Activated CD8-positive, alpha-beta T cell treated with anti-CD3 and anti-CD28 coated beads for 36 hours (primary cell): Measurements from ENCODE around the gene GAGE12F. TPM values are rescaled to one million over a fixed set of nuclear protein-coding genes. Genes with fewer than 3 reads are reported as not detected.
"Not testable (repeated sequence)": the region's sequence is repeated elsewhere in the genome, so short reads cannot be mapped to it uniquely, and the experiment has no call there.

Experiments used
- ATAC-seq: fragments of 200-7000 bp; cut with Tn5 transposase; one replicate; pipeline ENCODE4 v1.10.0; 2021; ENCODE audit warnings: mild to moderate bottlenecking, moderate library complexity
- CTCF ChIA-PET: fragments of 350-600 bp; sonication (Branson Sonifier 250); formaldehyde crosslinking; loops from one replicate; lab custom pipeline; 2021; ENCODE audit warnings: antibody characterized with exemption; lab: Charles Lee
- POLR2A ChIA-PET: fragments of 350-600 bp; sonication (Branson Sonifier 250); formaldehyde crosslinking; loops from one replicate; lab custom pipeline; 2021; ENCODE audit warnings: antibody characterized with exemption; lab: Charles Lee
- DNase-seq: peaks from one replicate; pipeline ENCODE4 v3.0.0-alpha.2; 2020
- H3K27ac Mint-ChIP-seq: one replicate; pipeline ENCODE4 v1.8.0; 2021; ENCODE audit warnings: mild to moderate bottlenecking, mixed read lengths
- H3K27me3 Mint-ChIP-seq: one replicate; pipeline ENCODE4 v1.8.0; 2021; ENCODE audit warnings: mixed read lengths
- H3K36me3 Mint-ChIP-seq: one replicate; pipeline ENCODE4 v1.8.0; 2021; ENCODE audit warnings: low read depth, mixed read lengths
- H3K4me1 Mint-ChIP-seq: one replicate; pipeline ENCODE4 v1.8.0; 2021; ENCODE audit warnings: low read depth, mixed read lengths
- H3K4me3 Mint-ChIP-seq: one replicate; pipeline ENCODE4 v1.8.0; 2021; ENCODE audit warnings: mild to moderate bottlenecking, moderate library complexity, mixed read lengths
- H3K9me3 Mint-ChIP-seq: one replicate; pipeline ENCODE4 v1.8.0; 2021; ENCODE audit warnings: mixed read lengths
- intact Hi-C: fragments of 100-400 bp; cut with micrococcal nuclease; formaldehyde crosslinking; loops from one replicate; pipeline ENCODE4 v1.10.0; 2022
- total RNA-seq, 2 experiments: library from RNA; stranded (reverse); gene quantifications; one replicate each; pipeline ENCODE4 v1.2.3, GENCODE V29; 2021
- TF ChIP-seq, protein P1 (sequence below): fragments of 200-600 bp; IDR thresholded peaks from one replicate; pipeline ENCODE4 v1.8.0; 2022; ENCODE audit warnings: antibody characterized with exemption, mild to moderate bottlenecking

GAGE12F gene
- total RNA-seq, 2 experiments from 2014 or later, result not detected

DNA sequence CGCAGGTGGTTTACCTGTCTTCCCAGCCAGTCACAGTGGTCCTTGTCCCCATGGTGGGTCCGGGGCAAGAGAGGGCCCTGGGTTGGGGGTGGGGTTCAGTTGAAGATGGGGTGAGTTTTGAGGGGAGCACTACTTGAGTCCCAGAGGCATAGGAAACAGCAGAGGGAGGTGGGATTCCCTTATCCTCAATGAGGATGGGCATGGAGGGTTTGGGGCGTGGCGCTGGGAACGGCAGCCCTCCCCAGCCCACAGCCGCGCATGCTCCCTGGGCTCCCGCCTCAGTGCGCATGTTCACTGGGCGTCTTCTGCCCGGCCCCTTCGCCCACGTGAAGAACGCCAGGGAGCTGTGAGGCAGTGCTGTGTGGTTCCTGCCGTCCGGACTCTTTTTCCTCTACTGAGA, 38.1 kb downstream of the GAGE12F start, which contains the start of gene GAGE1:
TSS of gene GAGE1 (plus strand) at position 301 of the 400 bp plus-strand sequence. CDS start 1,155 bp downstream, outside the sequence.
- H3K27me3 Mint-ChIP-seq, H3K4me3 Mint-ChIP-seq, ATAC-seq, POLR2A ChIA-PET, H3K4me1 Mint-ChIP-seq, DNase-seq, H3K36me3 Mint-ChIP-seq, CTCF ChIA-PET, H3K27ac Mint-ChIP-seq, intact Hi-C loops, H3K9me3 Mint-ChIP-seq: not testable (repeated sequence)

DNA sequence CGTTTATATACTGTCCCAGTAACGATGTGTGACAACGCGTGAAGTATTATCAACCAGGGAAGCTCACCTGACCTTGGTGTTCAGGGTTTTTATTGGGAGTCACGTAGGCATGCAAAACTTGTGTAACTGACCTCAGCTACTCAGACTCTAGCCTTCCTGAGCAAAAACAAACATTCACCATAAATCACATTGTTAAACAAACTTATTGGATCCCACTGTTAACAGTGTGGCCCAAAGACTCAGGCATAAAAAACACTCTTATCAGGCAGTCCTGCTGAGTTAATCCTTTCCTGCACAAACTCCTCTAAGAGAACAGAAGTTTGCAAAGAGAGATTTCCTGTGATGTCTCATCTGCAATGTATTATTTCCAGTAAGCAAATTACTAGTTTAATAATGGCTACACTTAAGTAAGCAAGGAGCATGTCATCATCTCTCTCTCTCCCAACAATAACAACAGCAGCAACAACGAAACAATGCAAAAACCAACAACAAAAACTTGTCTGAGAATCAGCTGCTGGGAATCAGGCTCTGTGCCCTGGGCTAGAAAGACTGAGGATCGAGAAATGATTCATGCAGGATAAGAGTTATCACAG, 50.2 kb downstream of the GAGE12F start:
- no peak for DNase-seq
- ATAC-seq, result no peak
- Mint-ChIP-seq H3K36me3 (no peaks in the 10 kb centered on the region), H3K4me1 (no peaks in the 10 kb centered on the region), H3K4me3 (no peak overlapping the region), H3K9me3 (no peaks in the 10 kb centered on the region), H3K27me3 (no peaks in the 10 kb centered on the region), H3K27ac (no peak overlapping the region)
- TF ChIP-seq, protein P1, sequence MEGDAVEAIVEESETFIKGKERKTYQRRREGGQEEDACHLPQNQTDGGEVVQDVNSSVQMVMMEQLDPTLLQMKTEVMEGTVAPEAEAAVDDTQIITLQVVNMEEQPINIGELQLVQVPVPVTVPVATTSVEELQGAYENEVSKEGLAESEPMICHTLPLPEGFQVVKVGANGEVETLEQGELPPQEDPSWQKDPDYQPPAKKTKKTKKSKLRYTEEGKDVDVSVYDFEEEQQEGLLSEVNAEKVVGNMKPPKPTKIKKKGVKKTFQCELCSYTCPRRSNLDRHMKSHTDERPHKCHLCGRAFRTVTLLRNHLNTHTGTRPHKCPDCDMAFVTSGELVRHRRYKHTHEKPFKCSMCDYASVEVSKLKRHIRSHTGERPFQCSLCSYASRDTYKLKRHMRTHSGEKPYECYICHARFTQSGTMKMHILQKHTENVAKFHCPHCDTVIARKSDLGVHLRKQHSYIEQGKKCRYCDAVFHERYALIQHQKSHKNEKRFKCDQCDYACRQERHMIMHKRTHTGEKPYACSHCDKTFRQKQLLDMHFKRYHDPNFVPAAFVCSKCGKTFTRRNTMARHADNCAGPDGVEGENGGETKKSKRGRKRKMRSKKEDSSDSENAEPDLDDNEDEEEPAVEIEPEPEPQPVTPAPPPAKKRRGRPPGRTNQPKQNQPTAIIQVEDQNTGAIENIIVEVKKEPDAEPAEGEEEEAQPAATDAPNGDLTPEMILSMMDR, result no peak
- POLR2A ChIA-PET, result no interaction called here
- CTCF ChIA-PET, result no interaction called here
- intact Hi-C loops, result no loop called here

Other genes starting within 250 kb of the GAGE12F start
- not detected for gene GAGE12J, start 238.8 kb upstream of the GAGE12F start, total RNA-seq
- gene GAGE13, start 229.3 kb upstream of the GAGE12F start, total RNA-seq, result not detected
- gene GAGE12C, start 28.7 kb upstream of the GAGE12F start, total RNA-seq, result not detected
- not detected for gene GAGE12D, start 19.1 kb upstream of the GAGE12F start, total RNA-seq
- not detected for gene GAGE12E, start 9.6 kb upstream of the GAGE12F start, total RNA-seq
- gene GAGE12G, start 9.6 kb downstream of the GAGE12F start, total RNA-seq, result not detected
- not detected for gene GAGE12H, start 19.1 kb downstream of the GAGE12F start, total RNA-seq
- gene GAGE2A, start 28.7 kb downstream of the GAGE12F start, total RNA-seq, result not detected
- not detected for gene GAGE1, start 38.2 kb downstream of the GAGE12F start, total RNA-seq
- not detected for gene PAGE1, start 135.1 kb downstream of the GAGE12F start, total RNA-seq